Measurements from ENCODE around the gene RTN4RL1.

GRCh38 chr17:1986783-1987451 lies 38.2 kb downstream of the RTN4RL1 start:
- no peak for TF ChIP-seq CTCF (IDR thresholded peaks at IDR 0.05)
- no peak for TF ChIP-seq POLR2A (IDR thresholded peaks at IDR 0.05)

All from right lobe of liver (tissue), 4 donors.